ENCODE results near the gene TMEM170A.

TMEM170A gene

DNA sequence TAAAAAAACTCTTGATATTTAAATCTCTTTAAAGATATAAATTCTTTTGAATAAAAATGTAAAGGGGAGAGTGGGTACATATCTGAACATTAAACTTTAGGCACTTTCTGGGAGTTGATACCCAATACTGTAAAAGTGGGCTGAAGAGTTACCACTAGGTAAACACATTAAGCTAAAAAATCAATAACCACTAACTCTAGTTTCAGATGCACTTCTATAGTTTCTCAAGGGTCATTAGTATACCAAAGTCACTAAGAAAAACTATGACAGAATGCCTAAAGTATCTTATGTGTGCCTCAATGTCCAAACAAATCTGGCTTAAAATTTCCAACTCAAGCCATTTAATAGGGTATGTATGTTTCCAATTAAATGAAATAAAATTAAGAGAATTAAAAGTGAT, 18.1 kb downstream of the TMEM170A start:
- TF ChIP-seq EZH2 (IDR thresholded peaks at IDR 0.05; ENCODE audit: borderline replicate concordance, low read length): no peak
- Histone ChIP-seq H3K4me2 (ENCODE audit: low read length) (no peak overlapping the region), H3K27ac (ENCODE audit: low read depth, low read length, poor library complexity, severe bottlenecking) (no peak overlapping the region), H2AFZ (ENCODE audit: low read length) (no peak overlapping the region), H3K9me2 (ENCODE audit: low read depth, low read length) (no peaks in the 10 kb centered on the region; the same call in 1 of the 2 replicates), H3K4me3 (ENCODE audit: low read depth, low read length, poor library complexity, severe bottlenecking) (no peak overlapping the region), H3K4me1 (ENCODE audit: insufficient read depth, low read length, severe bottlenecking) (no peaks in the 10 kb centered on the region), H3F3A (ENCODE audit: insufficient read depth, low read length) (no peaks in the 10 kb centered on the region), H3K79me2 (ENCODE audit: insufficient read depth, low read length) (no peaks in the 10 kb centered on the region), H3K36me3 (ENCODE audit: insufficient read depth, low read length) (peaks cover 33% of the 10 kb centered on the region), H3K9ac (ENCODE audit: low read length) (no peak overlapping the region), H3K27me3 (ENCODE audit: insufficient read depth, low read length) (no peaks in the 10 kb centered on the region), H3K9me3 (ENCODE audit: low read length) (no peaks in the 10 kb centered on the region), H4K20me1 (ENCODE audit: insufficient read depth, low read length) (no peaks in the 10 kb centered on the region)

DNA sequence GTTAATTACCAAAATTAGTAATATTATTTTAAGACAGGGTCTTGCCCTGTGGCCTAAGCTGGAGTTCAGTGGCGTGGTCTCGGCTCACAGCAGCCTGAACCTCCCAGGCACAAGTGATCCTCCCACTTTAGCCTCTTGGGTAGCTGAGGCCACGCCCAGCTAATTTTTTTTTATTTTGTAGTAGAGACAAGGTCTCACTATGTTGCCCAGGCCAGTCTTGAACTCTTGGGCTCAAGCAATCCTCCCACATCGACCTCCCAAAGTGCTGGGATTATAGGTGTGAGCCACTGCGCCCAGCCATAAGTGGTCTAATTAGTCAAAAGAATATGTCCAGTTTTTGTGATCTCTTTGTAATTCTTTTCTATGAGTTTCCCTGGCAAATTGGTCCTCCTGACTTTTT, 19.2 kb downstream of the TMEM170A start:
- H3K36me3 ChIP-seq (ENCODE audit: insufficient read depth, low read length): peaks cover 23% of the 10 kb centered on the region

DNA sequence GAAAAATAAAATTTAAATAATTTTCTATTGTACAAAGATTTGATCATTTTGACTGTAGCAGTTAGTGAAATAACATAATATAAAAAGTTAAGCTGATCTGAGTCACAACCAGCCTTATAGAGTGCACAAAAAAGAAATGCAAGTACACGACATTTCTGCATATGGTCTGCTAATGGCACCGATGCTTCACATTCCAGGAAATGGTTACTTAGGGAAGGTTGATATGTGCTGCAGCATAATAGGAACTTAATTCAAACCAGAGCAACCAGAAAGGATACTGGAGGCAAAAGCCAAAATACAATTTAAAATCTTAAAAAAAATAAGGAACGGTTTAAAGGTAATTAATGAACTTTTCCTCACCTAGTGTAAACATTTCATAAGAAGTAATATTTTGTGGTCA, 21.2 kb downstream of the TMEM170A start:
- no peaks in the 10 kb centered on the region for H4K20me1 ChIP-seq (ENCODE audit: insufficient read depth, low read length)
- H3K27ac ChIP-seq (ENCODE audit: low read depth, low read length, poor library complexity, severe bottlenecking): no peak overlapping the region
- H3K79me2 ChIP-seq (ENCODE audit: insufficient read depth, low read length): no peaks in the 10 kb centered on the region
- H2AFZ ChIP-seq (ENCODE audit: low read length): no peak overlapping the region
- no peak overlapping the region for H3K4me2 ChIP-seq (ENCODE audit: low read length)
- H3K9ac ChIP-seq (ENCODE audit: low read length): no peak overlapping the region
- TF ChIP-seq, protein P1, sequence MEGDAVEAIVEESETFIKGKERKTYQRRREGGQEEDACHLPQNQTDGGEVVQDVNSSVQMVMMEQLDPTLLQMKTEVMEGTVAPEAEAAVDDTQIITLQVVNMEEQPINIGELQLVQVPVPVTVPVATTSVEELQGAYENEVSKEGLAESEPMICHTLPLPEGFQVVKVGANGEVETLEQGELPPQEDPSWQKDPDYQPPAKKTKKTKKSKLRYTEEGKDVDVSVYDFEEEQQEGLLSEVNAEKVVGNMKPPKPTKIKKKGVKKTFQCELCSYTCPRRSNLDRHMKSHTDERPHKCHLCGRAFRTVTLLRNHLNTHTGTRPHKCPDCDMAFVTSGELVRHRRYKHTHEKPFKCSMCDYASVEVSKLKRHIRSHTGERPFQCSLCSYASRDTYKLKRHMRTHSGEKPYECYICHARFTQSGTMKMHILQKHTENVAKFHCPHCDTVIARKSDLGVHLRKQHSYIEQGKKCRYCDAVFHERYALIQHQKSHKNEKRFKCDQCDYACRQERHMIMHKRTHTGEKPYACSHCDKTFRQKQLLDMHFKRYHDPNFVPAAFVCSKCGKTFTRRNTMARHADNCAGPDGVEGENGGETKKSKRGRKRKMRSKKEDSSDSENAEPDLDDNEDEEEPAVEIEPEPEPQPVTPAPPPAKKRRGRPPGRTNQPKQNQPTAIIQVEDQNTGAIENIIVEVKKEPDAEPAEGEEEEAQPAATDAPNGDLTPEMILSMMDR (IDR thresholded peaks at IDR 0.05; ENCODE audit: low read length): no peak
- TF ChIP-seq EZH2 (IDR thresholded peaks at IDR 0.05; ENCODE audit: borderline replicate concordance, low read length): no peak
- H3K9me2 ChIP-seq (ENCODE audit: low read depth, low read length): no peaks in the 10 kb centered on the region; the same call in 1 of the 2 replicates
- no peaks in the 10 kb centered on the region for H3K4me1 ChIP-seq (ENCODE audit: insufficient read depth, low read length, severe bottlenecking)
- no peaks in the 10 kb centered on the region for H3K27me3 ChIP-seq (ENCODE audit: insufficient read depth, low read length)
- H3K4me3 ChIP-seq (ENCODE audit: low read depth, low read length, poor library complexity, severe bottlenecking): no peak overlapping the region
- peaks cover 18% of the 10 kb centered on the region for H3K36me3 ChIP-seq (ENCODE audit: insufficient read depth, low read length)
- H3K9me3 ChIP-seq (ENCODE audit: low read length): no peaks in the 10 kb centered on the region
- H3F3A ChIP-seq (ENCODE audit: insufficient read depth, low read length): no peaks in the 10 kb centered on the region

More for the DNA sequence above, 19.2 kb downstream of the TMEM170A start:
- no peaks in the 10 kb centered on the region; the same call in 1 of the 2 replicates for H3K9me2 ChIP-seq (ENCODE audit: low read depth, low read length)
- no peak overlapping the region for H3K9ac ChIP-seq (ENCODE audit: low read length)
- H3K27ac ChIP-seq (ENCODE audit: low read depth, low read length, poor library complexity, severe bottlenecking): no peak overlapping the region
- no peaks in the 10 kb centered on the region for H3K79me2 ChIP-seq (ENCODE audit: insufficient read depth, low read length)
- H3F3A ChIP-seq (ENCODE audit: insufficient read depth, low read length): no peaks in the 10 kb centered on the region
- H3K27me3 ChIP-seq (ENCODE audit: insufficient read depth, low read length): no peaks in the 10 kb centered on the region
- no peaks in the 10 kb centered on the region for H4K20me1 ChIP-seq (ENCODE audit: insufficient read depth, low read length)
- no peak overlapping the region for H3K4me2 ChIP-seq (ENCODE audit: low read length)
- TF ChIP-seq EZH2 (IDR thresholded peaks at IDR 0.05; ENCODE audit: borderline replicate concordance, low read length): no peak
- TF ChIP-seq, protein P1 (IDR thresholded peaks at IDR 0.05; ENCODE audit: low read length): no peak
- H3K9me3 ChIP-seq (ENCODE audit: low read length): no peaks in the 10 kb centered on the region
- H2AFZ ChIP-seq (ENCODE audit: low read length): no peak overlapping the region
- H3K4me3 ChIP-seq (ENCODE audit: low read depth, low read length, poor library complexity, severe bottlenecking): no peak overlapping the region
- H3K4me1 ChIP-seq (ENCODE audit: insufficient read depth, low read length, severe bottlenecking): no peaks in the 10 kb centered on the region

DNA sequence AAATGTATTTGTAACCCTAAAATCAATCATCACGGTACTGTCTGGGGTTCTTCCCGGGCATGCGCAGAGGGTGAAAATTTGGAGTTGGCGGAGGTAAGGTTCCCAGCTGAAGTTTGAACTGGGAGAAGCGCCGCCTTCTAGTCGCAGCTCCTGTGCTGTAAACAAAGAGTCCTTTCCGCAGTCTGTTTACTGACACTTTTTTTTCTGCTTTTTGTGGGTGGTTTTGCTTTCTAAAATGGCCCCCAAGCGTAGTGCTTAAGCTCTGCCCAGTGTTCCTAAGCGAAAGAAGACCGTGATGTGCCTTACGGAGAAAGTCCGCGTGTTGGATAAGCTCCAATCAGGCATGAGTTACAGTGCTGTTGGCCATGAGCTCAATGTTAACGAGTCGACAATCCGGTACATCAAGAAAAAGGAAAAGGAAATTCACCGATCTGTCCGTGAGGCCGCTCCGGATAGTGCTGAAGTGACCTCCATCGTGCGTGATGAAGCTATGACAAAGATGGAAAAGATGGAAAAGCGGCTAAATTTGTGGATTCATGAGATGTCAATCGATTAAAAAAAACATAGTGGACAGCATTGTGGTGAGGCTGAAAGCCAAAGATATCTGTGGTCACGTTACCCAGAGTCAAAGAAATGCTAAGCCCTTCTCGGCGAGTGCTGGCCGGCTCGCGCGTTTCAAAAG, 30.6 kb downstream of the TMEM170A start:
- H3K27ac ChIP-seq (ENCODE audit: low read depth, low read length, poor library complexity, severe bottlenecking): peak overlapping the region; percentile 60
- peaks cover 30% of the 10 kb centered on the region for H3K4me1 ChIP-seq (ENCODE audit: insufficient read depth, low read length, severe bottlenecking)
- peak overlapping the region; percentile 80 for H3K4me3 ChIP-seq (ENCODE audit: low read depth, low read length, poor library complexity, severe bottlenecking)
- peak overlapping the region; percentile 97 for H3K4me2 ChIP-seq (ENCODE audit: low read length)
- peak overlapping the region; percentile 97 for H2AFZ ChIP-seq (ENCODE audit: low read length)
- TF ChIP-seq, protein P1 (IDR thresholded peaks at IDR 0.05; ENCODE audit: low read length): no peak
- TF ChIP-seq EZH2 (IDR thresholded peaks at IDR 0.05; ENCODE audit: borderline replicate concordance, low read length): no peak
- no peaks in the 10 kb centered on the region; the same call in 1 of the 2 replicates for H3K36me3 ChIP-seq (ENCODE audit: insufficient read depth, low read length)
- H3K79me2 ChIP-seq (ENCODE audit: insufficient read depth, low read length): peaks cover 10% of the 10 kb centered on the region; the same call in 1 of the 2 replicates
- H3K9me3 ChIP-seq (ENCODE audit: low read length): no peaks in the 10 kb centered on the region
- H3K9me2 ChIP-seq (ENCODE audit: low read depth, low read length): no peaks in the 10 kb centered on the region
- no peaks in the 10 kb centered on the region for H4K20me1 ChIP-seq (ENCODE audit: insufficient read depth, low read length)
- no peaks in the 10 kb centered on the region for H3F3A ChIP-seq (ENCODE audit: insufficient read depth, low read length)
- no peaks in the 10 kb centered on the region for H3K27me3 ChIP-seq (ENCODE audit: insufficient read depth, low read length)
- H3K9ac ChIP-seq (ENCODE audit: low read length): peak overlapping the region; percentile 82

All from OCI-LY1 (cell line).